ENCODE data around the gene CABP7.
A peak's percentile ranks its signal among the peaks of the same experiment; 100 is the strongest.

Gene CABP7

DNA sequence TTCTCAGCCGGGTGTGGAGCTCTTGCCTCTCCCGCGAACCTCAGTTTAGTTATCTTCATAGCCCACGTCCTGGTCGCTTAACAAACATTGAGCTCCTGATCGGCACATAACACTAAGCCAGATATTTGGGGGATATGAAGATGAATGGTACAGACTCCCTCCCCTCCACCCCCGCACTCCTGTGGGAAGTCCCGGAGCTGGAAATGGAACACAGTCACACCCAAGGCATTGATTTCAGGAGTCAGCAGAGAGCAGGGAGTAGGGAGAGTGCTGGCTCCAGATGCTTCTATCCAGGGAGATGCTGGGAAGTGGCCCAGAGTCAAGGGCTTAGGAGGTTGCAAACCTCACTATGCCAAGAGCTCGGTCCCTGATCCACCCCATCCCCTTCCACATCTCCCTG is 26.1 kb upstream of the CABP7 start:
- H3K4me3 ChIP-seq (replicated peaks; ENCODE audit: low read depth, low read length), result no peak overlapping the region
- no peak for DNase-seq (ENCODE audit: low read depth)
- TF ChIP-seq, protein P1, sequence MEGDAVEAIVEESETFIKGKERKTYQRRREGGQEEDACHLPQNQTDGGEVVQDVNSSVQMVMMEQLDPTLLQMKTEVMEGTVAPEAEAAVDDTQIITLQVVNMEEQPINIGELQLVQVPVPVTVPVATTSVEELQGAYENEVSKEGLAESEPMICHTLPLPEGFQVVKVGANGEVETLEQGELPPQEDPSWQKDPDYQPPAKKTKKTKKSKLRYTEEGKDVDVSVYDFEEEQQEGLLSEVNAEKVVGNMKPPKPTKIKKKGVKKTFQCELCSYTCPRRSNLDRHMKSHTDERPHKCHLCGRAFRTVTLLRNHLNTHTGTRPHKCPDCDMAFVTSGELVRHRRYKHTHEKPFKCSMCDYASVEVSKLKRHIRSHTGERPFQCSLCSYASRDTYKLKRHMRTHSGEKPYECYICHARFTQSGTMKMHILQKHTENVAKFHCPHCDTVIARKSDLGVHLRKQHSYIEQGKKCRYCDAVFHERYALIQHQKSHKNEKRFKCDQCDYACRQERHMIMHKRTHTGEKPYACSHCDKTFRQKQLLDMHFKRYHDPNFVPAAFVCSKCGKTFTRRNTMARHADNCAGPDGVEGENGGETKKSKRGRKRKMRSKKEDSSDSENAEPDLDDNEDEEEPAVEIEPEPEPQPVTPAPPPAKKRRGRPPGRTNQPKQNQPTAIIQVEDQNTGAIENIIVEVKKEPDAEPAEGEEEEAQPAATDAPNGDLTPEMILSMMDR (IDR thresholded peaks at IDR 0.05; ENCODE audit: low read length, missing control alignments), result no peak

DNA sequence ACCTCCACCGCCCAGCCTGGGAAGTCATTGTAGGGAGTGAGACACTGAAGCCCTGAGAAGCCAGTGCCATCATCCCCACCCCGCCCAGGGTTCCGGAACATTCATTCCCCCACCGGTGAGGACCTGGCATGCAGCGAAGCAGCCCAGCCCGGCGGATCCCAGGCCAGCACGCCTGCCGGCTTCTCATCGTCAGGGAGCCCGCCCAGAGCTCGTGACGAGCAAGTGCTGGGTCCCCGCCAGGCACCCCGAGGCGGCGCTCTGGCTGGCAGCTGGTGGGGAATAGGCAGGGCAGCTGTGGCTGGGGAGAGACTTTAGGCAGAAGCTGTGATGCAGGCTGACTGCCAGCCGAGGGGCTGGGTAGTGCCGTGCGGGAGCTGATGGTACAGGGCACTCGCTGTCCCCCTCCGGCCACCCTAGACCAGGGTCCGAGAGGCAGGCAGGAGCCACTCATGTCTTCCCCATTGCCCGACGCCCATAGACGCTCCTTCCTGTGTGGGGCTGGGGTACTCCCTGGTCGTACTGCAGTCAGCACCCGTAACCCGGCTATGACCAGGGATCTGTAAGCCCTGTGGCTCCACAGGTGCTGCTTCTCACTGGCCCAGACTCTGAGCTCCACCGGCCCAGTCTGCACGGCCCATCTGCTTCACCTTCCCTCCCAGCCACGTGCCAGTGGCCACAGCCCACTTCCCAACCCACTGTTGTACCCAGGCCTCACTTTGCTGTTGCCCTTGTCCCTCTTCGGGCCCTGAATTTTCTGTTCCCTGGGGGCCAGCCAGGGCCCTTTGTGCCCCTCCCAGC is 24.5 kb upstream of the CABP7 start:
- TF ChIP-seq, protein P1 (IDR thresholded peaks at IDR 0.05; ENCODE audit: low read length, missing control alignments), result no peak
- no peak for DNase-seq (ENCODE audit: low read depth)
- H3K4me3 ChIP-seq (replicated peaks; ENCODE audit: low read depth, low read length), result no peak overlapping the region

DNA sequence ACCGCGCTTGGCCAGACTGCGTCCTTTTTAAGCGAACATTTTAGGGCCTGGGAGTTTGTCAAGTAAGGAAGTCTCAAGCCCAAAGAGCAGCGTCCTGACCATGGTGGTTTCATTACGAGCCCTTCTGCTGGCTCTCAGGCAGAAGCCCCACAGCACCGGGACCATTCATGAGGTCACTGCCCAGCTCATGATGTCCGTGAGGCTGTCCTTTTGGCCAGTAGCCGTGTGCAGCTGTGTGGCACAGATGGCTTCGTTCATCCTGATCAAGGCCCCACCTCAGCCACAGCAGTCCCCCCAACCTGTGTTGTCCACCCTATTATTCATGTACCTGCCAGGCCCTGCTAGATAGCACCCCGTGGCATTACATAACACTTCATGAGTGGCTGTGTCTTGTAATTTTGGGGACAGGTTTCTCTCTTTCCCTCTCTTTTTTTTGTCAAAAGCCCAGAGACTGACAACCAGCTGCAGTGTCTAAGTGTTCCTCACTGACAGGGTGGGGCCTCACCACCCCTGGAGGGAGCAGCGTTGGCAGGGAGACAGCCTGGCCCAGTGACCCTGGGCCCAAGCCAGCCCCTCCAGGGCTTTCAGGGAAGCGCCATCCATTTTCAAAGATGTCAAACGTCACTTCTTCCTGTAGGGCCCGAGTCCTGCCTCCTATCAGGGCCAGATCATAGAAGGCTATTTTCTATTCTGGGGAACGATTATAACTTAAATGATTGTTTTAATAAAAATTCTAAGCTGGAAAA is 21.8 kb upstream of the CABP7 start:
- no peak overlapping the region for H3K4me3 ChIP-seq (replicated peaks; ENCODE audit: low read depth, low read length)
- TF ChIP-seq, protein P1 (IDR thresholded peaks at IDR 0.05; ENCODE audit: low read length, missing control alignments), result no peak
- no peak for DNase-seq (ENCODE audit: low read depth)

DNA sequence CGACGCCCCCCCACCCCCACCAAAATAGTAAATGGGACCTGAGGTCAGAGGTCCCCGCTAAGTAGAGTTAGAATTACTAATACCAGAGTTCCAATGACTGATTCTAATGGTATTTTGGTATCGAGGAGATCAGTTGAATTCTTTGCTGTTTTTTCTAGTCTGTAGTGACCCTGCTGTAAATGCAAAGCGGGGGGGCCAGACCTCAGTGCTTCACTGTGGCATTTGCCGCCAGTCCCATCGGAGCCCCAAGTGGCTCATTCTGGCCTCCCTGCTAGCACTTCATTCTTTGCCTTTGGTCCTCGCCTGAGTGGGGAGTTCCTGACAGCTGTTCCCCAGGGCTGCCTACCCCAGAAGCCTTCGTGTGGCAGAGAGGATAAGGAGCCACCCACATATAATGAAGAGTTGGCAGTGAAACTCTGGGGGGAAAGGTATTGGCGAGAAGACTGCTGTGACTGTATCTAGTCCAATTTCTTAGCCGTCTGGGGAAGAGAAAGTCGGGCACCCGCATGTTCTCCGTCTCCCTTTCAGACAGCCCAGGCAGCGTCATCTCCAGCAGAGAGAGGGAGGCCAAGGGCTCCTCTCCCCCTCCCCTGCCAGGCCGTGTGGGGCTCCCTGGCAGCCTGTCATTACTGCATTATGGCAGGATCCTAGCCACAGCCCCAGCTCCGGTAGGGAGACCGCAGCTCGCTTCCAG is 19.4 kb upstream of the CABP7 start:
- no peak for DNase-seq (ENCODE audit: low read depth)
- TF ChIP-seq, protein P1 (IDR thresholded peaks at IDR 0.05; ENCODE audit: low read length, missing control alignments), result no peak
- H3K4me3 ChIP-seq (replicated peaks; ENCODE audit: low read depth, low read length), result no peak overlapping the region

DNA sequence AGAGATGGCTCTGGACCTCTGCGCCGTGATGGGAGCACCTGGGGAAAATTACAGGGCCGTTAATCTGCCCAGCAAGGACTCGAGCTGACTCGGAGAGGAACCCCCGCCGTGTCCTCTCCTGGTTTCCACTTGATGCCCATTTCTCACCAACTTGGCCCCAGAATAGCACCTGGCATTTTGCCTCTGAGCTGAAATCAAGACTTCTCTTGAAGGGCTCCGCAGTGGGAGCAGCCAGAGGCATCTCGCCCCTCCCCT is 19.0 kb upstream of the CABP7 start:
- DNase-seq (ENCODE audit: low read depth), result no peak
- no peak overlapping the region for H3K4me3 ChIP-seq (replicated peaks; ENCODE audit: low read depth, low read length)
- TF ChIP-seq, protein P1 (IDR thresholded peaks at IDR 0.05; ENCODE audit: low read length, missing control alignments), result no peak

DNA sequence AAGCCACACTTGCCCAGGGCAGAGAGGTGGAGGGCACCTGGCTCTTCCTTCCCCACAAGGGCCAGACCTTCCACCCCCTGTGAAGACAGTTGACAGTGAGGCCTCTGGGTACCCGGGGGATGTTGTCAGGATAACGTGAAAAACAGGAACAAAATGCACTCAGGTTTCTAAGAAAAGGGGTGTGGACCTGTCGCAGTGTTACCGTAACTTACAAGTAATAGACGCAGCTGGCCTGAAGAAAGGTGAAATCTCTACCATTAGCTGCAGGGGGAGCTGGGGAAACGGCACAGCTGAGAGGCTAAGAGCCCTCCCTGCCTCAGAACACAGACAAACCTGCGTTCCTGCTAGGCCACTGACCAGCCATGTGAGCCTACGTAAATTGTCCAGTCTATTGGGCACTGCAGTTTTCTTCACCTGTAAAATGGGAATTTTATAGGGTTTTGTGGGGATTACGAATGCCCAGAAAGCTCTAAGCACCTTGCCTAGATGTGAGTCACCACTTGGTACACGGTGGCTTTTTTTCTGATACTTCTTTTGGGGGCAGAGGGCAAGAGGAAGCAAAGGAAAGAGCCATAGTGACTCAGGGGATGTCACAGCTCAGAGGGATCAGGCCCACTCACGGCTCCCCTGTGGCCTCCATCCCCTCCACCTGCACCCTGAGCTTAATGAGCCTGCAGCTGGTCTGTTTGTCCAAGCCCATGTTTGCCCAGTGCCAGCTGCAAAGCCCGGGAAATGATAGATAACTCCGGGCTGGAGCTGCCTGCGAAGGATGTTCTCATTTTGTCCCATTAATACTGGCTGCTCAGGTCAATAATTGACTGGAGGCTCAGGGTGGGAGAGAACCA is 18.4 kb upstream of the CABP7 start:
- H3K4me3 ChIP-seq (replicated peaks; ENCODE audit: low read depth, low read length), result no peak overlapping the region
- TF ChIP-seq, protein P1 (IDR thresholded peaks at IDR 0.05; ENCODE audit: low read length, missing control alignments), result peak; percentile 25
- peak; percentile 25 for DNase-seq (ENCODE audit: low read depth)
